Thyroid gland (tissue), 4 donors: ENCODE measurements around the gene STK10. TPM values are rescaled to one million over a fixed set of nuclear protein-coding genes. Genes with fewer than 3 reads are reported as not detected.

Experiments used
- DNase-seq, 2 donors: peaks; one replicate each; pipeline ENCODE4 v3.0.0-alpha.2; 2019
- H3K27ac ChIP-seq, 3 donors: fragments of 200-600 bp; sonication (generic); 1 replicate in 2 of 3; 2 replicates in 1 of 3; pipeline ENCODE4 v1.5.1; 2016 to 2019; ENCODE audit warnings: mild to moderate bottlenecking in 1 of 3, moderate library complexity in 1 of 3
- H3K27me3 ChIP-seq: fragments of 200-600 bp; sonication (generic); one replicate; pipeline ENCODE4 v1.5.1; 2019
- H3K36me3 ChIP-seq, 2 donors: fragments of 200-600 bp; sonication (generic); one replicate each; pipeline ENCODE4 v1.5.1; 2016 to 2019
- H3K4me1 ChIP-seq, 2 donors: fragments of 200-600 bp; sonication (generic); one replicate each; pipeline ENCODE4 v1.5.1; 2017 to 2019
- H3K4me3 ChIP-seq, 3 donors: fragments of 200-600 bp; sonication (generic); replicated peaks in 1 of 3; 1 replicate in 2 of 3; 2 replicates in 1 of 3; pipeline ENCODE4 v1.5.1; 2016; ENCODE audit warnings: mild to moderate bottlenecking in 1 of 3
- H3K9me3 ChIP-seq: fragments of 200-600 bp; sonication (generic); one replicate; pipeline ENCODE4 v1.5.1; 2017
- POLR2A ChIP-seq, 2 donors: fragments of 450-650 bp; IDR thresholded peaks; one replicate each; pipeline ENCODE4 v1.6.1; 2017; ENCODE audit warnings: antibody characterized with exemption in 2 of 2, mild to moderate bottlenecking in 2 of 2, moderate library complexity in 1 of 2
- WGBS, 2 donors: methylation state at CpG; one replicate each; pipeline ENCODE4 v1.1.5; 2017; 5-methylcytosine and 5-hydroxymethylcytosine counted together
- intact Hi-C: fragments of 100-400 bp; cut with DNase I; formaldehyde crosslinking; loops from one replicate; pipeline ENCODE4 v1.15.1; 2023
- total RNA-seq, 4 donors: library from RNA; depleted of rRNA; stranded (reverse); fragments of >200 nt; gene quantifications; one replicate each; pipeline ENCODE4 v1.2.3, GENCODE V29; 2016
- TF ChIP-seq, protein P1 (sequence below), 6 experiments: fragments of 200-600 bp in 3 of 6; fragments of 450-650 bp in 3 of 6; sonication (generic) in 3 of 6; IDR thresholded peaks; one replicate each; pipeline ENCODE4 v1.5.1; 2016 to 2019; ENCODE audit warnings: antibody characterized with exemption in 6 of 6, mild to moderate bottlenecking in 2 of 6, inconsistent platforms in 1 of 6, moderate library complexity in 1 of 6

STK10 gene
- total RNA-seq, 4 donors from 2014 or later = 5.5 to 11.6 (median 8.6) TPM

DNA sequence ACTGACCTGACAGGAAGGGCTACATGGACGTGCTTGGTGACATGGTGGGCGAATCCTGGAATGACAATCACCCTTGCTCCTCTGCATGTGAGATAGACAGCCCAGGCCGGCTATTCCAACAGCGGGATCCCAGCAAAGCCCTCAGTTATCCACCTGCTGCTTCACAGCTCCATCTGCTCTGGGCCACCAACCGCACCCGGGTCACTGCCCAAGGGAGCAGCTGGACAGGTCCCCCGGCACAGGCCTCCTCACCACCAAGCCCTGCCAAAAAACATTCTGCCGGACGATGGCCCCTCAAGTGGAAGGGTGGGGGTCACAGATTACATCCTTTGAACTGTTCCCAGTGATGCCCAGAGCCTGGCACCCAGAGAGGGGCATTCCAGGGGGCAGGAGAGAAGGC, 39.6 kb downstream of the STK10 start:
- no peak for DNase-seq
- H3K9me3 ChIP-seq = no peaks in the 10 kb centered on the region
- no peaks in the 10 kb centered on the region for H3K27me3 ChIP-seq
- 86 to 87% methylated on average over 8 to 9 of the region's 9 CpGs for WGBS, 2 donors
- TF ChIP-seq, protein P1, sequence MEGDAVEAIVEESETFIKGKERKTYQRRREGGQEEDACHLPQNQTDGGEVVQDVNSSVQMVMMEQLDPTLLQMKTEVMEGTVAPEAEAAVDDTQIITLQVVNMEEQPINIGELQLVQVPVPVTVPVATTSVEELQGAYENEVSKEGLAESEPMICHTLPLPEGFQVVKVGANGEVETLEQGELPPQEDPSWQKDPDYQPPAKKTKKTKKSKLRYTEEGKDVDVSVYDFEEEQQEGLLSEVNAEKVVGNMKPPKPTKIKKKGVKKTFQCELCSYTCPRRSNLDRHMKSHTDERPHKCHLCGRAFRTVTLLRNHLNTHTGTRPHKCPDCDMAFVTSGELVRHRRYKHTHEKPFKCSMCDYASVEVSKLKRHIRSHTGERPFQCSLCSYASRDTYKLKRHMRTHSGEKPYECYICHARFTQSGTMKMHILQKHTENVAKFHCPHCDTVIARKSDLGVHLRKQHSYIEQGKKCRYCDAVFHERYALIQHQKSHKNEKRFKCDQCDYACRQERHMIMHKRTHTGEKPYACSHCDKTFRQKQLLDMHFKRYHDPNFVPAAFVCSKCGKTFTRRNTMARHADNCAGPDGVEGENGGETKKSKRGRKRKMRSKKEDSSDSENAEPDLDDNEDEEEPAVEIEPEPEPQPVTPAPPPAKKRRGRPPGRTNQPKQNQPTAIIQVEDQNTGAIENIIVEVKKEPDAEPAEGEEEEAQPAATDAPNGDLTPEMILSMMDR (IDR thresholded peaks at IDR 0.05) = no peak
- TF ChIP-seq POLR2A (IDR thresholded peaks at IDR 0.05) = no peak
- H3K27ac ChIP-seq = no peak overlapping the region
- H3K36me3 ChIP-seq = no peaks in the 10 kb centered on the region
- no peaks in the 10 kb centered on the region for H3K4me1 ChIP-seq
- intact Hi-C loops = no loop called here
- H3K4me3 ChIP-seq = no peak overlapping the region

DNA sequence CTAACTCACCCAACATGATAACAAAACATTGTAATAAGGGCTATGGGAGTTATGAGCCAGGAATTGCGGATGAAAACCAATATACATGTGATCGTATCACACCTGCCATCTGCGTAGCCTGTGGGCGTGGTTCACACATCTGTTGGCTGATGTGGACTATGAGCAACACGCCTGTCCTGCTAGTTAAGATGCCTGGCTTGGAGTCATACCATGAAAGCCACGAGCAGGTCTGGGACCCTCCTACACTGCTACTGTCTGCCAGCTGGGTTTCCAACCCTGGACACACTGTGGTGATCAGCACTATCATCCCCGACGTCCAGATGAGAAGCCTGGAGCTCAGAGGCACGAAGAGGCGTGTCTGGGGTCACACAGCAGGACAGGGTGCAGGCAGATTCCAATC, 40.2 kb downstream of the STK10 start:
- Histone ChIP-seq H3K27me3 (no peaks in the 10 kb centered on the region), H3K27ac (no peak overlapping the region), H3K4me3 (no peak overlapping the region), H3K4me1 (no peaks in the 10 kb centered on the region), H3K36me3 (no peaks in the 10 kb centered on the region), H3K9me3 (no peaks in the 10 kb centered on the region)
- TF ChIP-seq, protein P1 (IDR thresholded peaks at IDR 0.05) = no peak
- no peak for TF ChIP-seq POLR2A (IDR thresholded peaks at IDR 0.05)
- 94% methylated on average over 10 of the region's 10 CpGs for WGBS, 2 donors
- DNase-seq = no peak
- intact Hi-C loops = no loop called here

DNA sequence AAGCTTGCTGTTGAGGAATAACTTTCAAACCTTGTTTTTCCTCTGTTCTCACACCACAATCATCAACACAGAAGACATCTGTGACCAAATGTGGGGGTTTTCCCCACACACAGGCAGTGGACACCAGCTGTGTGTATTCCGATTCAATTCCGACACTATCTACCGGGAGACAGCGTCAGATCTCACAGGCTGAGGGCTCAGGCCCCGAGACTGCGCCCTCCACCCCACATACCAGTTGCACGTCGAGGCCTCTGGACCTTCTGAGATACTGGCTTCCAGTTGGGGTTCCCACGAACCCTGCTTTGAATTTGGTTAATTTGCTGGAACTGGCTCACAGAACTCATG, 41.3 kb downstream of the STK10 start:
- Histone ChIP-seq H3K27me3 (no peaks in the 10 kb centered on the region), H3K9me3 (no peaks in the 10 kb centered on the region), H3K4me1 (no peaks in the 10 kb centered on the region), H3K27ac (no peak overlapping the region), H3K36me3 (no peaks in the 10 kb centered on the region), H3K4me3 (no peak overlapping the region)
- intact Hi-C loops = no loop called here
- no peak for DNase-seq
- TF ChIP-seq, protein P1 (IDR thresholded peaks at IDR 0.05) = no peak
- TF ChIP-seq POLR2A (IDR thresholded peaks at IDR 0.05) = no peak
- WGBS, 2 donors = 97% methylated on average over 9 of the region's 9 CpGs

DNA sequence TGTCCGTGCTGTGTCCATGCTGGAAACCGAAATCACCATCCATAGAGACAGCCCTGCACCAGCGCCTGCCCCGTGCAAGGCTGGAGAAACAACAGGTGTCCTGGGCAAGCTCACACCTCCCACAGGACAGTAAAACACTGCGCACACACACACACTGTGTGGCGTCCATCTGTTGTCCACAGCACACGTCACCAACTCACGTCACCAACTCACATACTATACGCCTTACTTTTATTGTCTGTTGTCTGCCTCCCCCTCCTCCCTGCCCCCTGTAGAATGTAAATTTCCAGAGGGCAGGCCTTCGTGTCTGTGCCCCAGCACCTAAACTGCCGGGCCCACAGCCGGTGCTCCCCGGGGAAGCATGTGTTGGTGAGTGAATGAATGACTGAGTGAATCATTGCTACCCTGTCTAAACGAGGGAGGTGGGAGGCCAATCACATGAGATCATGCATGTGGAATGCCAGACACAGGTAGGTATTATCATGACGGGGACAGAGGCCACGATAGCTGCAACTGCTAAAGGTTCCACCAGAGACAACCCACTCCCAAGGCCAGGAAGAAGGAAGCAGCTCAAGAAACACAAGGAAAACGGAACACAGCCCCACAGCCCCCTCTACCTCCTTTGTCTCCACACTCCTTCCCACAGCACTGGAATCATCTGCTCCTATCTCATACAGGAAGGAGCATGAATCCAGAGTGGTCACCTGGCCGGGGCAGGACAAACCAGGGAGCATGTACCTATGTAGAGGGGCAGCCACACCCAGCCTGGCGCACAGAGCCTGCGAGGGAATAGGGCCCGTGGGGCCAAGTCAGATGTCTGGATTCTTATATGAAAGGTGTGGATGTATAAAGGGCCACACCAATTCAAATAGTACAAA, 41.9 kb downstream of the STK10 start:
- no peak overlapping the region for H3K27ac ChIP-seq
- H3K9me3 ChIP-seq = no peaks in the 10 kb centered on the region
- H3K36me3 ChIP-seq = no peaks in the 10 kb centered on the region
- no peak for DNase-seq
- 89 to 93% methylated on average over 19 to 21 of the region's 21 CpGs for WGBS, 2 donors
- intact Hi-C loops = no loop called here
- no peaks in the 10 kb centered on the region for H3K27me3 ChIP-seq
- no peak for TF ChIP-seq POLR2A (IDR thresholded peaks at IDR 0.05)
- TF ChIP-seq, protein P1 (IDR thresholded peaks at IDR 0.05) = no peak
- H3K4me1 ChIP-seq = no peaks in the 10 kb centered on the region
- no peak overlapping the region for H3K4me3 ChIP-seq
